ENCODE data around the gene CSE1L.

Gene CSE1L

DNA sequence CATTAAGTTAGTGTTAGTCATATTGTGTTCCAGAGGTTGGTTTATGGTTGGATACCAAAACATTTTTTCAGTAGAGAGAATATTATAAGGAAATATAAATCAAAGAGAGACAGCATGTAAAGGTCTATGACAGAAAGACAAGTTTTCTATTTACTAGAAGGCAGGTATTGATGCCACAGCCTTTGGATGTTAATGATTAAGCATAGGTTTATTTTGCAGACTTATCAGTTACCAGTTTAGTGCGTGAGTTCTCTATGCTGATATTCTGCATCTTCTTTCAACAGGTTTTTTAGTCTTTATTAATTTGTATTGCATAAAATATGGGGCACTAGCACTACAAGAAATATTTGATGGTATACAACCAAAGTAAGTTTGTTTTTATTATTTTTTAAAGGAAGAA, 45.6 kb downstream of the CSE1L start:
- H3K36me3 ChIP-seq (ENCODE audit: low read length), result peaks cover 80% of the 10 kb centered on the region
- no peak overlapping the region for H3K4me3 ChIP-seq (ENCODE audit: insufficient read depth, low read length, poor library complexity, severe bottlenecking)
- H3F3A ChIP-seq (ENCODE audit: insufficient read depth), result peaks cover 17% of the 10 kb centered on the region
- H3K4me2 ChIP-seq (ENCODE audit: low read depth, low read length, poor library complexity, severe bottlenecking), result no peak overlapping the region
- no peak overlapping the region for H2AFZ ChIP-seq (ENCODE audit: low read depth, low read length, severe bottlenecking)
- H3K79me2 ChIP-seq (ENCODE audit: insufficient read depth, low read length), result 0 out of 2 replicates have a peak, but pooled peaks cover 2% of the 10 kb centered on the region
- no peak overlapping the region for H3K27ac ChIP-seq (ENCODE audit: low read depth, low read length)
- peaks cover 5% of the 10 kb centered on the region; the same call in 1 of the 2 replicates for H4K20me1 ChIP-seq (ENCODE audit: low read depth, low read length)
- no peaks in the 10 kb centered on the region for H3K9me2 ChIP-seq (replicated peaks; ENCODE audit: insufficient read depth, low read length)
- TF ChIP-seq EZH2phosphoT487 (conservative IDR thresholded peaks at IDR 0.05; ENCODE audit: low read length), result no peak
- TF ChIP-seq, protein P1, sequence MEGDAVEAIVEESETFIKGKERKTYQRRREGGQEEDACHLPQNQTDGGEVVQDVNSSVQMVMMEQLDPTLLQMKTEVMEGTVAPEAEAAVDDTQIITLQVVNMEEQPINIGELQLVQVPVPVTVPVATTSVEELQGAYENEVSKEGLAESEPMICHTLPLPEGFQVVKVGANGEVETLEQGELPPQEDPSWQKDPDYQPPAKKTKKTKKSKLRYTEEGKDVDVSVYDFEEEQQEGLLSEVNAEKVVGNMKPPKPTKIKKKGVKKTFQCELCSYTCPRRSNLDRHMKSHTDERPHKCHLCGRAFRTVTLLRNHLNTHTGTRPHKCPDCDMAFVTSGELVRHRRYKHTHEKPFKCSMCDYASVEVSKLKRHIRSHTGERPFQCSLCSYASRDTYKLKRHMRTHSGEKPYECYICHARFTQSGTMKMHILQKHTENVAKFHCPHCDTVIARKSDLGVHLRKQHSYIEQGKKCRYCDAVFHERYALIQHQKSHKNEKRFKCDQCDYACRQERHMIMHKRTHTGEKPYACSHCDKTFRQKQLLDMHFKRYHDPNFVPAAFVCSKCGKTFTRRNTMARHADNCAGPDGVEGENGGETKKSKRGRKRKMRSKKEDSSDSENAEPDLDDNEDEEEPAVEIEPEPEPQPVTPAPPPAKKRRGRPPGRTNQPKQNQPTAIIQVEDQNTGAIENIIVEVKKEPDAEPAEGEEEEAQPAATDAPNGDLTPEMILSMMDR (IDR thresholded peaks at IDR 0.05; ENCODE audit: insufficient read depth, low read length, poor library complexity, severe bottlenecking), result no peak
- no peaks in the 10 kb centered on the region for H3K27me3 ChIP-seq (ENCODE audit: low read length)
- no peaks in the 10 kb centered on the region for H3K9me3 ChIP-seq (ENCODE audit: insufficient read depth, low read length)
- no peak overlapping the region for H3K9ac ChIP-seq (ENCODE audit: low read length)

DNA sequence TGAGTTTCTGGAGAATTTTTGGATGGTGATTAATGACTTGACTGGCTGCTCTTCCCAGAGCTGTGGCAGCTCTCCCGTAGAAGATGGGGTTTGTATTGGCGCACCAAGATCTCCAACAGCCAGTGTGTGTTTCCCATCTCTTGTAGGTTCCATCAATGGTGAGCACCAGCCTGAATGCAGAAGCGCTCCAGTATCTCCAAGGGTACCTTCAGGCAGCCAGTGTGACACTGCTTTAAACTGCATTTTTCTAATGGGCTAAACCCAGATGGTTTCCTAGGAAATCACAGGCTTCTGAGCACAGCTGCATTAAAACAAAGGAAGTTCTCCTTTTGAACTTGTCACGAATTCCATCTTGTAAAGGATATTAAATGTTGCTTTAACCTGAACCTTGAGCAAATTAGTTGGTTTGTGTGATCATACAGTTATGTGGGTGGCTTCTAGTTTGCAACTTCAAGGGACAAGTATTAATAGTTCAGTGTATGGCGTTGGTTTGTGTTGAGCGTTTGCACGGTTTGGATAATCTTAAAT, 50.2 kb downstream of the CSE1L start:
- Histone ChIP-seq H3K79me2 (ENCODE audit: insufficient read depth, low read length) (peaks cover 8% of the 10 kb centered on the region; the same call in 1 of the 2 replicates), H3K4me3 (ENCODE audit: insufficient read depth, low read length, poor library complexity, severe bottlenecking) (no peak overlapping the region)

DNA sequence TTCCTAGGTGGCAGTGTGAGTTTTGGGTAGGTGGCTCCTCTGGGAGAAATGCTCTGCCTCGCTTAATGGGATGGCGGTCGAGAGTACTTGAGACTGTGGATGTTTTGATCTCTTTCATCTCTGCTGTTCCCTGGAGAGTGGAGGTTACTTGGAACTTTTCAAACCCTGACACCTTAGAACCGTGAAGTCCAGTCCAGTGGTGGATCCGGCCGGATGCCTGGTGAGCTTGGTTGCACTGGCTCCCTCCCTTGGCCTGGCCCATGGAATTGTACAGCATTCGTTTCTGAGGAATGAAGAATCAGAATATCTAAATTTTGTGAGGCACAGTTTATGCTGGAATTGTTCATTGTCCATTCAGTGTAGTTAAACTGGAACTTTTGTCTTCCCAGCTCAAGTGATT, 51.0 kb downstream of the CSE1L start:
- H3K9me3 ChIP-seq (ENCODE audit: insufficient read depth, low read length), result no peaks in the 10 kb centered on the region
- peaks cover 20% of the 10 kb centered on the region for H3F3A ChIP-seq (ENCODE audit: insufficient read depth)
- H3K27me3 ChIP-seq (ENCODE audit: low read length), result no peaks in the 10 kb centered on the region
- H4K20me1 ChIP-seq (ENCODE audit: low read depth, low read length), result no peaks in the 10 kb centered on the region; the same call in 1 of the 2 replicates
- no peaks in the 10 kb centered on the region for H3K9me2 ChIP-seq (replicated peaks; ENCODE audit: insufficient read depth, low read length)
- no peak overlapping the region for H3K27ac ChIP-seq (ENCODE audit: low read depth, low read length)
- H3K79me2 ChIP-seq (ENCODE audit: insufficient read depth, low read length), result peaks cover 8% of the 10 kb centered on the region; the same call in 1 of the 2 replicates
- no peak overlapping the region for H3K9ac ChIP-seq (ENCODE audit: low read length)
- TF ChIP-seq, protein P1 (IDR thresholded peaks at IDR 0.05; ENCODE audit: insufficient read depth, low read length, poor library complexity, severe bottlenecking), result no peak
- no peak for TF ChIP-seq EZH2phosphoT487 (conservative IDR thresholded peaks at IDR 0.05; ENCODE audit: low read length)
- H2AFZ ChIP-seq (ENCODE audit: low read depth, low read length, severe bottlenecking), result no peak overlapping the region
- H3K36me3 ChIP-seq (ENCODE audit: low read length), result peaks cover 63% of the 10 kb centered on the region
- no peak overlapping the region for H3K4me2 ChIP-seq (ENCODE audit: low read depth, low read length, poor library complexity, severe bottlenecking)
- no peak overlapping the region for H3K4me3 ChIP-seq (ENCODE audit: insufficient read depth, low read length, poor library complexity, severe bottlenecking)

More for the DNA sequence above, 50.2 kb downstream of the CSE1L start:
- Histone ChIP-seq H3K36me3 (ENCODE audit: low read length) (peaks cover 65% of the 10 kb centered on the region), H4K20me1 (ENCODE audit: low read depth, low read length) (no peaks in the 10 kb centered on the region; the same call in 1 of the 2 replicates), H3K9ac (ENCODE audit: low read length) (no peak overlapping the region), H3K9me3 (ENCODE audit: insufficient read depth, low read length) (no peaks in the 10 kb centered on the region), H2AFZ (ENCODE audit: low read depth, low read length, severe bottlenecking) (no peak overlapping the region), H3F3A (ENCODE audit: insufficient read depth) (peaks cover 20% of the 10 kb centered on the region), H3K9me2 (replicated peaks; ENCODE audit: insufficient read depth, low read length) (no peaks in the 10 kb centered on the region), H3K27me3 (ENCODE audit: low read length) (no peaks in the 10 kb centered on the region), H3K4me2 (ENCODE audit: low read depth, low read length, poor library complexity, severe bottlenecking) (no peak overlapping the region), H3K27ac (ENCODE audit: low read depth, low read length) (no peak overlapping the region)
- no peak for TF ChIP-seq EZH2phosphoT487 (conservative IDR thresholded peaks at IDR 0.05; ENCODE audit: low read length)
- TF ChIP-seq, protein P1 (IDR thresholded peaks at IDR 0.05; ENCODE audit: insufficient read depth, low read length, poor library complexity, severe bottlenecking), result no peak
